GM21717 (cell line): ENCODE data around the gene CLDN5.

ENCODE experiments used
- ATAC-seq: cut with Tn5 transposase; IDR thresholded peaks from one replicate; pipeline ENCODE4 v1.9.1; 2021; ENCODE audit warnings: mild to moderate bottlenecking, moderate library complexity; ENCODE audit not compliant: unreplicated experiment

Gene CLDN5

DNA sequence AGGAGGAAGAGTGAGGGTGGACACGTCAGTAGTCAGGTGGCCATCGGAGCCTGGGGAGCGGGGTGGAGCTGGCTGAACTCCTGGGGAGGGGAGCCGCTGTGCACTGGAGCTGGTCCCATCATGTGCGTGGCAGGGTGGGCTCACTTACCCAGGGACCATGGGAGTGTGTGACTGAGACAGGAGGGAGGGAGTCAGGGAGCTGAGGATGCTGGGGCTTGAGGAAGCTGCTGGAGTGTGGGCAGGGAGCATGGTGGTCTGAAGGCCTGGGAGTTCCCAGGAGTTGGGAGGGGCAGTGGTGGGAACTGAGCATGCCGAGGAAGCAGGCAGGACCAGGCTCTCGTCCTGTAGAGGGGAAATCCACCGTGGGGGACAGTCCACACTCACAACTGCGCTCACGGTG is 18.0 kb downstream of the CLDN5 start:
- ATAC-seq: no peak

DNA sequence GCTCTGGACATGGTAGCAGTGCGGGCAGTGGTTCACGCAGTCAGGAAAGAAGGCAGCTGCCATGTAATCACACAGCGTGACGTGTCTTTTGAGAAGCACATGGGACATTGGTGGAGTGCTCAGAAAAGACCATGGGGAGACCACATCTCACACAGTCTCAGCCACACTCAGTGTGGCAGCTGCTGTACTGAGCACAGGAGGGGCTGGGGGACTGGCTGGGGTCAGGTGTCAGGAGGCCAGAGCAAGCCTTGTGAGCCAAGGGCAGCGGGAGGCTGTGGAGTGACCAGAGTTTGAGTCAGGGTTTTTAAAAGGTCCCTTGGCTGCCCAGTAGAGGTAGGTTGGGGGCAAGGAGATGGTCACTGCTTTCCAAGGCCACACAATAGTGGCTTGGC is 18.5 kb downstream of the CLDN5 start:
- no peak for ATAC-seq

DNA sequence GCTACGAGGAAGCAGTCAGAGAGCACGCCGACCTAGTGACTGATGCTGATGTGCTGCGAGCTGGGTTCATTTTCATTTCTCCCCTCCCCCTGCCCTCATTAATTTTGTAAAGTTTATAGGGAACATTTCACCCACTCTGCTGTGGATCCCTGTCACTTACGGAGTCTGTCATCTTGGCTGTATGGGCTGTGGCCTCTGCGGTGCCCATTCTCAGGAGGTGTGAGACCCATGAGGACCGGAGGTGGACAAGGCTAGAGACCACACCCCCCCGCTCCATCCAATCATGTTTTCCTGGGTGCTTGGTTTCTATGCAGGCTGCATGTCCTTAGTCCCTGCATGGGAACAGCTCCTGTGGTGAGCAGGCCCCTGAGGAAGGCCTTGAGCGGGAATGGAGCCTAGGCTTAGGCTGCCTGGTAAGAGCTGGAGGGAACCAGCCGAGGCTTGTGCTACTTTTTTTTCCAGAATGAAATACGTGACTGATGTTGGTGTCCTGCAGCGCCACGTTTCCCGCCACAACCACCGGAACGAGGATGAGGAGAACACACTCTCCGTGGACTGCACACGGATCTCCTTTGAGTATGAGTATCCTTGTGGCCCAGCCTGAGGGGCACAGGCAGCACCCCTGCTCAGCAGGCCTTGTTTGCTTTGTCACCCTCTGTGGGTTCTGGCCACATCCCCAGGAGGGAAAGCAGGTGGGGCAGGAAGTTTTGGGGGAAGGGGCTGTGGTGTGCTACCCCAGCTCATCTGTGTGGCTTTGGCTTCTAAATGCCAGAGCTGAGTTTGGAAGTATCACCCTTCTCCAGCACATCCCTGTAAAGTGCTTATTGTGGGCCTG is 19.1 kb downstream of the CLDN5 start:
- no peak for ATAC-seq

DNA sequence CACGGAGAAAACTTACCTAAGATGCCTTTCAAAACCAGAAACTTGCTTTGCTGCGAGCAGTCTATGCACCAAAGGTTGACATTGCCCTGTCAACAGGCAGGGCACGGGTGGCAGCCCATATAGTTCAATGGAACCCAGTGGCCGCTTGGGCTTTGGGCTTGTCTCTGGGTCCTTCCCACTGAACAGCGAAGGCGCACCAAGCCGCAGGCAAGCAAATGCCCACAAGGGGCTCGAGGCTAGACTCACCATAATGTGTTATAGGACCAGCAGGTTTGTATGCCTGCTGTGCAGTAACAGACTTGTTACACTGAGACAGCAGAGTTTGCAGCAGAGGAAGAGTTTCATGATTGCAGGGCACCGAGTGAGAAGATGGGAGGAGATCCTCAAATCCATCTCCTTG is 20.3 kb downstream of the CLDN5 start:
- ATAC-seq: no peak

DNA sequence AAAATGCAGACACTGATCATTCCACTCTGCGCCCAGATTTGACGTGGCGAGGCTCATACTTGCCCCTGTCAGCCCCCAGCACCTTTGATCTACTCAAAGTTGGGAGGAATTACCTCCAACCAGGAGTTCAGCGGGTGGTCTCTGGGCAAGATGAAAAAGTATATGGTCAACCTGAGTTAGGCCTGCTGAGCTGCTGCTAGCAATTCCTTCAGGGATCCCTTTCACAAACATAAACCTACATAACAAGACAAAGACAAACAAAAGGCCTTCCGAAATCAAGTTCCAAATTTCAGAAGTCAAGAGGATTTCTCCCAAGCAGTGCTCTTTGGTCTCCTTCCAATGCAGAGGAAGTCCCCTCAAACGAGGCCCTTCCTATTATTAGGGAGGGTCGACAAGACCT is 20.8 kb downstream of the CLDN5 start:
- ATAC-seq: no peak

DNA sequence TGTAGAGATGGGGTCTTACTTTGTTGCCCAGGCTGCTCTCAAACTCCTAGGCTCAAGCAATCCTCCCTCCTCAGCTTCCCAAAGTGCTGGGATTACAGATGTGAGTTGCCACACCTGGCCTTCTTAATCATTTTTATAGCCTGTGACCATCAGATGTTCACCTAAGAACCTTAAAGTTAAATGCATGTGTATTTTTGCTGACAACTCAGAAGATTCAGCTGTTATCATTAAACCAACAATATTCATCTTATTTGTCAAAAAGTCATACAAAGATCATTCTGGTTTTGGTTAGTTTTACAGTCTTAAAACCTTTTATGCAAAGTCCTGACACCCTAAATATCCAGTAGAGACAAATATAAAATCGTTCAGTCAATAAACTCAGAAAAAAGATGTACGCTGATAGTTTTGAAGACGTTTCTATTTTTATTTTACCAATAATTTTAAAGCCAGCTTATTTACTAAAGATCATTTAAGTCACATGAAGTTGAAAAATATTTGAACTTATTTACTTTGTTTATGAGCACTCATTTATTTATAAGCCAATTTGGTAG is 22.2 kb downstream of the CLDN5 start:
- ATAC-seq: no peak

DNA sequence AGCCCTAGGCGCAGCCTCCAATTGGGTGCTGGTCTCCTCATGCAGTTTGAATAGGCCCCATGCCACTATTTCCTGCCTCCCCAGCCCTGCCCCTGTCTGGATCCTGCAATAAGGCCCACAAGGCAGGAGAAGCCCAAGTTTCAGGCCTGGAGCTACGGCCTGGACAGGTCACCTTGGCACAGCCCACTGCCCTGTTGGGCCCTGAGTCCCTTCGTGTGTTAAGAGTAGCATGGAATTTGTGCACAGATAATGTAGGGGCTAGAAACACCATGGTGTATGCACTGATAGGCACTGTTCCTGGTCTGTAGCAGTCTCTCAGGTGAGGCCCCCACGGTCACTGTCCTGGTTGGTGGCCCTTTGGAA is 24.3 kb downstream of the CLDN5 start:
- ATAC-seq: no peak

DNA sequence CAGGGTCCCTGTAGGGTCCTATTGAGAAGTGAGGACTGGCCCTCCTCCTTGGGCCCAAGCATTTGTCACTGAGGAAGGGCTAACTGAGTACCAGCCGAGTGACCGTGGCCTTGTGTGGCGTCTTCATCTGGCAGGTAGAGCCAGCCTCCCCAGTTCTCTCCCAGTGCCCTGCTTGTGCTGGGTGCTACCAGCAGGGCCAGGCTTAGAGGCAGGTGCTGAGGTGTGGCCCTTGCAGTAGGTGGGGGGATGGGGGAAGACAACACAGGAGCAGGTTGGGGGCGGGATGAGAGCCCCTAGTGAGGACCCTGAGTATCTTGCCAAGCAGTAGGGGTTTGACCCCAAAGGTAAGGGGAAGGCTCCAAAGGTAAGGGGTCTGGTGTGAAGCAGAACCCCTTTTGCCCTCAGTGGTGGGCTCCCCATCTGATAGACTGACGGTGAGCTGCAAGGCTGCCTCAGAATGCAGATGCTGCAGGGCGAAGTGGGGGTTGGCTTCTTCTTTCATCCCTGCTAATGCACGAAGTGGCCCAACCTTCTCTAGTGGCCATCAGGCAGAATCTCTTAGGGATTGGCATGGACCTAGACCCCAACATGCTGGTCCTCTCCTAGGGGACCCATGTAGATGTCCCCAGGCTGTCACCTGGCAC is 24.9 kb downstream of the CLDN5 start:
- no peak for ATAC-seq

DNA sequence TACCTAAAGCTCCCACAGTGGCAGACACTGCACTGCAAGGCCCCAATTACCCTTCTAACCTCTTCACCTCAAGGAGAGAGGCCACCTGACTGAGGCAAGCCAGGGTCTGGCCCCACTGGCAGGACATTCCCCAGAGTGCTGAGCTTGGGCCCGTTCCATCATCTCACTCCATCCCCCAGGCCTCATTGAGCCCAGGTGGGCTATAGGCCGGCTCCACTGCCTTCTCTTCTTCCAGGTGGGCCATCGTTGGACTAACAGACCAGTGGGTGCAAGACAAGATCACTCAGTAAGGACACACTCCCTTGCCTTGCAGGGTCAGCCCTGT is 25.4 kb downstream of the CLDN5 start:
- ATAC-seq: no peak

DNA sequence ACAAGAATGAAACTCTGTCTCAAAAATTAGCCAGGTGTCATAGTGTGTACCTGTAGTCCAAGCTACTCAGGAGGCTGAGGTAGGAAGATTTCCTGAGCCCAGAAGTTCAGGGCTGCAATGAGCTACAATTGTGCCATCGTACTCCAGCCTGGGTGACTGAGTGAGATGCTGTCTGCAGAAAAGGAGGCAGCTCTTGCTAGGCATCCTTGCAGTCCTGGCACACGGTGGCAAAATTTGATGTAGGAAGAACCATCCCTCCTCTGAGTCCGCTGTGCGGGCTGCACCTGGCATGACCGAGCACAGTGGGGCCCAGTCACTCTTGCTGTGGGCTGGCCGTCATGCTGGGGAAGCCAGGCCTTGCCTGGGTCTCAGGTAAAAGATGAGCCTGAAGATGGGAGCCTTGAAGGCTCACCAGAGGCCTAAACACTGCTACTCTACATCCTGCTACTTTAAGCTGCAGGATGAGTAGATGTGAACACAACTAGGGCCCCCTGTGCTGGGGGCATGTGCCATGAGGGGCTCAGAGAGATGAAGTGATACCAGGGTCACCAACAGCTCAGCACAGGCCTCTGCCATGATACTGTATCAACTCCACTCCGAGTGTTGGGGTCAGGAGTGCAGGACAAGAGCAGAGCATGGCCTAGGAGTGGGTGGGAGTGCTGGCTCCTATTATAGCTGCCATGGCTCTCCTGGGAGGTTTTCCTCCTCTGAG is 25.9 kb downstream of the CLDN5 start:
- no peak for ATAC-seq

DNA sequence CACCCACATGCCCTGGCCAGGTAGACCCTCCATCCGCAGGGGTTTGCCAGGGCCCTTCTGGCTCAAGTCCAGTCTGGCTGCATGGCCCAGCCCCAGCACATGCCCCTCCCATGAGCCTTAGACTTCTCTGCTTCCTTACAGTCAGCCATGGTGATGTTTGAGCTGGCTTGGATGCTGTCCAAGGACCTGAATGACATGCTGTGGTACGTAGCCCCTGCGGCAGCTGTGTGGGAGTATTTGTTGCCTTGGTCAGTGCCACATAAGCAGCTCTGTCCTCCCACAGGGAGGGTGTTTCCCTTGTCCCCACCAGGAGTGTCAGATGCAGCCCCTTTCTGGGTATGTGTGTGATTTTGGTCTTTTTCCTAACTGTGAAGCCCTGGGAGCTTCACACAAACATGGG is 27.0 kb downstream of the CLDN5 start:
- ATAC-seq: no peak

DNA sequence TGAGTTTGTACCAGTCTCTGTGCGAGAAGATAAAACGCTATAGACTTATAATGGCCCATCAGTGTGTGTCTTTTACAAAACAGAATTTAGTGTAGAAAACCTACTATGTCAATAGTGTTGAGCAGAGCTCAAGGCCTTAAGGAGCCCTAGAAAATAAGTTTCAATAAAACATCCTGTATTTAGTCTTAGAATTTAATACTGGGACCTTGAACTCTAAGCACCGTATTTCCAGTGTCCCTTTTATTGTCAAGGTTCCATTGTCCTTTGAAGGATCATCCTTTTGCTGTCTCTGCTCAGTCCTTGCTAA is 27.9 kb downstream of the CLDN5 start:
- ATAC-seq: no peak

DNA sequence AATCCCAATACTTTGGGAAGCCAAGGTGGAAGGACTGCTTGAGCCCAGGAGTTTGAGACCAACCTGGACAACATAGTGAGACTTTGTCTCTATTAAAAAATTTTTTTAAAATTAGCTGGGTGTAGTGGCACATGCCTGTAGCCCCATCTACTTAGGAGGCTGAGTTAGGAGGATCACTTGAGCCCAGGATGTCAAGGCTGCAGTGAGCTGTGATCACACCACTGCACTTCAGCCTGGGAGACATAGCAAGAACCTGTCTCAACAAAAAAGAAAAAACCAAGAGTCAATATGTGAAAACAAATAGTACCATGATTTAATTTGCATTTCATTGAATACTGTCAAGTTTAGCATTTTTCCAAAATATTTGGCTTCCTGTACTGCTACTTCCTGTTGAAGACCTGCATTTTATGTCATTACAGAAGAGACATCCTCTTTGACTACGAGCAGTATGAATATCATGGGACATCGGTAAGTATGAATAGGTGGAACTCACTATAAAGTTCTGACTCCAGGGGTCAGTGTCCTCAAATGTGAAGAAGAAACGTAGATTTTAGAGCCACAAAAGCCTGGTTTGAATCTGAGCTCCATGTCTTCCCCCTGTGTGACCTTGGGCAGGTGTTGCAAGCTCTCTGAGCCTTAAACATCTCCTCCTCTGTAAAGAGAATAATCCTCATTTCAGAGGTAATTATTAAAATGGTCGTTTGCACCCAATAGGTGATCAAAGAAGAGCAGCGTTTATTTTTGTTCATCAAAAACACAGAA is 28.5 kb downstream of the CLDN5 start:
- ATAC-seq: no peak

DNA sequence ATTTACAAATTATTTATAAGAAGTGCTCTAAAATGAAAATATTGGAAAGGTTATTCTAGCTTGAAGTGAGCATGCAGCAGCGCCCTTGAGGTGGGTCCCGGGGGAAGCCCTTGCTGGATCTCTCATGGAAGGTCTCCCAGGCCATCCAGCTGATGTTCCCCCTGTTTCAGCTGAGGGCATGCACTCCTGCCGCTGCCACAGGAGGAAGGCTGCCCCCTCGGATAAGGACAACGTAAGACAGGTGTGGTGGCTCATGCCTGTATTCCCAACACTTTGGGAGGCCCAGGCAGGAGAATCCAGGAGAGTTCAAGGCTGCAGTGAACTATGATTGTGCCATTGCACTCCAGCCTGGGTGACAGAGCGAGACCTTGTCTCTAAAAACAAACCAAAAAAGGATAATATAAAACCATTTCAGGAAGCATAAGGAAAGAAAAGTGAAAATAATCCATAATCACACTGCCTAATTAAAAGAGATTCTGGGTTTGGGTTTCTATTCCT is 29.5 kb downstream of the CLDN5 start:
- ATAC-seq: no peak

DNA sequence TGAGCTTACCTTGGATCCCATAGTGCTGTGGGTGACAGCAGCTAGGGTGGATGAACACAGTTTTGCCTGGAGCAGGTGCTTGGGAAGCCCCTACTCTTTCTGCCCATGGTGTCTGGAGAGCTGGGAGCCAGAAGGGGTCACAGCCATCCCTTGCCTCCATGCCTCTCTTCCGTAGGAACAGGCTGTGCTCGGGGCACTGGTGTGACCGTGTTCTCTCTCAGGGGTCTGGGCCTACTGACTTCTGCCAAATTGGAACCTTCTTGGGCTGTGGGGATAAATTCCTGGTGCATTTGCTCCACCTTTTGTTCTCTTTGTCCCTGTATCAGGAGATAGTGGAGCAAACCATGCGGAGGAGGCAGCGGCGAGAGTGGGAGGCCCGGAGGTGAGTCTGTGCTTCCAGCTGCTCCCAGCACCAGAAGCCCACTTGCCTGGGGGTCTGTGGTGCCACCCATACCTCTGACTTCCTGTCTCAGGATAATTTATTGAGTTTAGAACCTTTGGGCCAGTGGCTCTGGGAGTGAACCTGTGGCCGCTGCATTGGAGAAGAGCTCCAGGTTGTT is 30.1 kb downstream of the CLDN5 start:
- no peak for ATAC-seq

DNA sequence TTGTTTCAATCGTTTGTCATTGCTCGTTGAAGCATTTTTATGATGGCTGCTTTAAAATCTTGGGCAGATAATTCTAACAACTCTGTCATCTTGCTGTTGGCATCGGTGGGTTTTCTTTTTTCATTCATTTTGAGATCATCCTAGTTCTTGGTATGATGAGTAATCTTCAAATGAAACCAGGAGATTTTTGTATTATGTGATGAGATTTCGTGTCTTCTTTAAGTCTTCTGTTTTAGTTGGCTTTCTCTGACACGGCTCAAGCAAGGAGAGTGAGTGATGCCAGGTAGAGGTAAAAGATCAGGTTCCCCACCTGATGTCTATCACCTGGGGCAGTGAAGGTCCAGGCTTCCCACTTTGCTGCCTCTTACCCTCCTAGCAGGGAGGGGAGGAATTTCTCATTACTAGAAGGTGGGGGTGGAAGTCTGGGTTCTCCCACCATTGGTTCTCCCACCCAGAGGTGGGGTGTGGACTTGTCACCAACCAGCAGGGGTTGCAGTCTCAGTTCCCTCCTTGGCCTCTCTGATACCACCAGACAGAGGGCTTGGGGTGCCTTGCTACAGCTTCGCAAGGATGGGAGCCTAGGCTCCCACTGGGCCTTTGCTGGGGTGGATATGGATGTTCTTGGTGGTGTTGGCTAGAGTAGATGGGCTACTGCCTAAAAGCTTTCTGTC is 31.6 kb downstream of the CLDN5 start:
- ATAC-seq: no peak

DNA sequence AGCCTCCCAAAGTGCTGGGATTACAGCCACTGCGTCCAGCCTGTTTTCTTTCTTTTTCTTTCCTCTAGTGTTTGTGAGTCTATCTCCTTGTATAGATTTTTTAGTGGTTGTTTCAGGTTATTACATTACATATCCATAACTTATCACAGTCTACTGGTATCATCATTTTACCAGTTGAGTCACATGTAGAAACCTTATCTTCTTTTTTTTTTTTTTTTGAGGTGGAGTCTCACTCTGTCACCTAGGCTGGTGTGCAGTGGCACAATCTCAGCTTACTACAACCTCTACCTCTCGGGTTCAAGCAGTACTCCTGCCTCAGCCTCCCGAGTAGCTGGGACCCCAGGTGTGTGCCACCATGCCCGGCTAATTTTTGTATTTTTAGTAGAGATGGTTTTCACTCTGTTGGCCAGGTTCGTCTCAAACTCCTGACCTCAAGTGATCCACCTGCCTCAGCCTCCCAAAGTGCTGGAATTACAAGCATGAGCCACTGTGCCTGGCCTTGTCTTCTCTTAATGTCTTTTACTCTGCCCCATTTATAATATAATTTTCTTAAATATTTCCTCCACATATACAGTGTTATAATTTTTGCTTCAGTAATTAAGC is 33.5 kb downstream of the CLDN5 start:
- no peak for ATAC-seq

DNA sequence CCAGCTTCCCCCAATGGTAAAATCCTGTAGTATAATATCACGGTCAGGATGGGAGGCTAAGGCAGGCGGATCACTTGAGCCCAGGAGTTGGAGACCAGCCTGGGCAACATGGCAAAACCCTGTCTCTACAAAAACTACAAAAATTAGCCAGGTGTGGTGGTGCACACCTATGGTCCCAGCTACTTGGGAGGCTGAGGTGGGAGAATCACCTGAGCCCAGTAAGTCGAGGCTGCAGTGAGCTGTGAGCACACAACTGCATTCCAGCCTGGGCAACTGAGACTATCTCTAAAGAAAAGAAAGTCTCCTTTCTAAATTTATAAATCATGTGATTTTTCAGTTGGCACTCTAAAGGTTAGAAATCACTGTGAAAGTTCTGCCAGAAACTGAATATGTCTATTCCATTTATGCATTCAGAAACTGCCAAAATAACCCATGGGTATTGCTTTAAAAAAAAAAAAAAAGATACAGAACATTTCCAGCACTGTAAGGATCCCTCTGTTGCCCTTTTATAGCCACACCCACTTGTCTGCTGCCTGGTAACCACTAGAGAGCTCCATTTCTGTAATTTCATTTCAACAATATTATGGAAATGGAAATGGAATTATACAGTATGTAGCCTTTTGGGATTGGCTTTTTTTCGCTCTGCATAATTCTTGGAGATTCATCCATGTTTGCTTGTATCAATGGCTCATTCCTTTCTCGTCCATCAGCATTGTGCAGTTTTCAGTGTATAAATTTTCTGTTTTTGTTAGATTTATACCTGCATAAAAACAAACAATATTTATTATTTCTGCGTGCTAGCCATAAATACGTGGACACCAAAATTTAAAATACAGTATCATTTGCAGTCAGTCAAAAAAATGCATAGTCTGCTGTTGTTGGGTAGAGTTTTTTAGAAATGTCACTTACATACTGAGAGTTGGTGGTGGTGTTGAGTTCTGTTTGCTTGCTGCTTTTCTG is 35.0 kb downstream of the CLDN5 start:
- no peak for ATAC-seq

DNA sequence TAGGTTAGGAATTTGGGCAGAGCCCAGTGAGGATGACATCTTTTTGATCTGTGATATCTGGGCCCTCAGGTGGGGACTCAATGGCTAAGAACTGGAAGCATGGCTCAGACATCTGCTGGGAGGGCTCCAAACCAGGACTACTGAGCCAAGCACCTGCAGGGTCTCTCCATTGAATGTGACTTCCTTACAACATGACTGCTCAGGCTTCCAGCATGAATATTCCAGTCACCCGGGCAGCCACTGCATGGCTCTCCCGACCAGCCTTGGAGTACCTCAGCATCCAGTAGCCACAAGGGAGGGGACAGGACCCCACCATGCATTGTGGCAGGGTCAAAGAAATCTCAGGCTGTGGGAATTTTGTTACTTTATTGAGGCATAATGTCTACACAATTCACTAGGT is 35.9 kb downstream of the CLDN5 start:
- ATAC-seq: no peak
